Ishikawa (cell line): ENCODE measurements around the gene UBA3.

Source experiments
- CEBPB ChIP-seq: IDR thresholded peaks from 2 replicates; pipeline ENCODE4 v1.6.1; 2012
- CREB1 ChIP-seq: IDR thresholded peaks from 2 replicates; pipeline ENCODE4 v1.6.1; 2012; ENCODE audit warnings: low read depth
- EGR1 ChIP-seq: IDR thresholded peaks from 2 replicates; pipeline ENCODE4 v1.6.1; 2012
- EP300 ChIP-seq: IDR thresholded peaks from 2 replicates; pipeline ENCODE4 v1.6.1; 2012; ENCODE audit warnings: borderline replicate concordance
- FOXM1 ChIP-seq: IDR thresholded peaks from 2 replicates; pipeline ENCODE4 v1.6.1; 2012; ENCODE audit warnings: low read depth, borderline replicate concordance
- MAX ChIP-seq: IDR thresholded peaks from 2 replicates; pipeline ENCODE4 v1.6.1; 2012
- NFIC ChIP-seq: IDR thresholded peaks from 2 replicates; pipeline ENCODE4 v1.6.1; 2012
- RAD21 ChIP-seq: IDR thresholded peaks from 2 replicates; pipeline ENCODE4 v1.6.1; 2012; ENCODE audit warnings: low read depth
- REST ChIP-seq: IDR thresholded peaks from 2 replicates; pipeline ENCODE4 v1.6.1; 2012; ENCODE audit warnings: low read depth, mild to moderate bottlenecking
- TAF1 ChIP-seq: IDR thresholded peaks from 2 replicates; pipeline ENCODE4 v1.6.1; 2012; ENCODE audit warnings: low read depth, mild to moderate bottlenecking
- TCF12 ChIP-seq: IDR thresholded peaks from 2 replicates; pipeline ENCODE4 v1.6.1; 2012; ENCODE audit warnings: low read depth
- TEAD4 ChIP-seq: IDR thresholded peaks from 2 replicates; pipeline ENCODE4 v1.6.1; 2012
- USF1 ChIP-seq: IDR thresholded peaks from 2 replicates; pipeline ENCODE4 v1.6.1; 2012
- YY1 ChIP-seq: IDR thresholded peaks from 2 replicates; pipeline ENCODE4 v1.6.1; 2012; ENCODE audit warnings: low read depth
- ZBTB7A ChIP-seq: IDR thresholded peaks from 2 replicates; pipeline ENCODE4 v1.6.1; 2012; ENCODE audit warnings: low read depth

Gene UBA3

GRCh38 chr3:69044608-69045007 lies 35.6 kb downstream of the UBA3 start:
- TF ChIP-seq TEAD4 (no peak), EGR1 (no peak), CEBPB (no peak), MAX (no peak), EP300 (no peak), TAF1 (no peak), RAD21 (no peak), REST (no peak), FOXM1 (no peak), NFIC (no peak), YY1 (no peak), TCF12 (no peak), ZBTB7A (no peak), CREB1 (no peak), USF1 (no peak)

GRCh38 chr3:69033470-69033869 lies 46.7 kb downstream of the UBA3 start:
- no peak for TF ChIP-seq EGR1
- TF ChIP-seq NFIC = no peak
- TF ChIP-seq TAF1 = no peak
- TF ChIP-seq TEAD4 = no peak
- no peak for TF ChIP-seq REST
- no peak for TF ChIP-seq CREB1
- no peak for TF ChIP-seq RAD21
- no peak for TF ChIP-seq MAX
- no peak for TF ChIP-seq FOXM1
- TF ChIP-seq ZBTB7A = no peak
- TF ChIP-seq USF1 = no peak

GRCh38 chr3:69032737-69033136 lies 47.4 kb downstream of the UBA3 start:
- TF ChIP-seq NFIC = no peak
- TF ChIP-seq ZBTB7A = no peak
- no peak for TF ChIP-seq EGR1
- TF ChIP-seq TCF12 = no peak
- TF ChIP-seq YY1 = no peak
- no peak for TF ChIP-seq FOXM1
- no peak for TF ChIP-seq CEBPB
- no peak for TF ChIP-seq USF1
- TF ChIP-seq CREB1 = no peak
- TF ChIP-seq TAF1 = no peak
- TF ChIP-seq TEAD4 = no peak
- no peak for TF ChIP-seq RAD21
- TF ChIP-seq MAX = no peak

GRCh38 chr3:69032142-69032541 lies 48.0 kb downstream of the UBA3 start:
- TF ChIP-seq CEBPB = no peak
- TF ChIP-seq FOXM1 = no peak
- no peak for TF ChIP-seq YY1
- TF ChIP-seq ZBTB7A = no peak
- no peak for TF ChIP-seq TCF12

- TF ChIP-seq CREB1 = no peak
- TF ChIP-seq EGR1 = no peak
- TF ChIP-seq ZBTB7A = no peak
- no peak for TF ChIP-seq TAF1
- no peak for TF ChIP-seq TEAD4
- TF ChIP-seq RAD21 = no peak
- no peak for TF ChIP-seq EP300
- no peak for TF ChIP-seq REST
- TF ChIP-seq CEBPB = no peak
- no peak for TF ChIP-seq TCF12
- no peak for TF ChIP-seq USF1
- no peak for TF ChIP-seq FOXM1
- no peak for TF ChIP-seq NFIC
- TF ChIP-seq YY1 = no peak
- no peak for TF ChIP-seq MAX
Observed at GRCh38 chr3:69031635-69032034, 48.5 kb downstream of the UBA3 start.
